ENCODE results near the gene EPB41.
A peak's percentile ranks its signal among the peaks of the same experiment; 100 is the strongest.
"Not testable (repeated sequence)": the region's sequence is repeated elsewhere in the genome, so short reads cannot be mapped to it uniquely, and the experiment has no call there.

Gene EPB41

GRCh38 chr1:29114654-29115053 lies 200.3 kb downstream of the EPB41 start:
- DNase-seq = no peak

GRCh38 chr1:29117381-29117780 lies 203.0 kb downstream of the EPB41 start:
- DNase-seq = no peak

- no peak for DNase-seq
These were observed 205.0 kb downstream of the EPB41 start for GRCh38 chr1:29119121-29119929.

- no peak for DNase-seq
These were observed 206.0 kb downstream of the EPB41 start for GRCh38 chr1:29120367-29120766.

- peak; percentile 59 for DNase-seq
These were observed 206.6 kb downstream of the EPB41 start for GRCh38 chr1:29120947-29121485.

- no peak for DNase-seq
These were observed 207.2 kb downstream of the EPB41 start for GRCh38 chr1:29121516-29121935.

- DNase-seq = no peak
These were observed 207.7 kb downstream of the EPB41 start for GRCh38 chr1:29121936-29122681.

GRCh38 chr1:29122682-29123052 lies 208.3 kb downstream of the EPB41 start:
- DNase-seq = no peak

- no peak for DNase-seq
These were observed 208.9 kb downstream of the EPB41 start for GRCh38 chr1:29123053-29123886.

GRCh38 chr1:29123887-29124365 lies 209.6 kb downstream of the EPB41 start, which contains the start of gene TMEM200B:
Gene TMEM200B (minus strand): TSS chr1:29123903. CDS start chr1:29121828, 2,075 bp downstream.
- no peak for DNase-seq

- DNase-seq = peak; percentile 69
These were observed 210.2 kb downstream of the EPB41 start for GRCh38 chr1:29124366-29125236.

GRCh38 chr1:29125237-29125641 lies 210.9 kb downstream of the EPB41 start:
- DNase-seq = no peak

GRCh38 chr1:29125788-29126187 lies 211.4 kb downstream of the EPB41 start:
- DNase-seq = no peak

- DNase-seq = no peak
These were observed 211.8 kb downstream of the EPB41 start for GRCh38 chr1:29126198-29126597.

GRCh38 chr1:29128739-29129138 lies 214.4 kb downstream of the EPB41 start:
- DNase-seq = no peak

GRCh38 chr1:29129916-29130315 lies 215.5 kb downstream of the EPB41 start:
- no peak for DNase-seq

- DNase-seq = not testable (repeated sequence)
These were observed 216.7 kb downstream of the EPB41 start for GRCh38 chr1:29131056-29131455.

- DNase-seq = no peak
These were observed 219.7 kb downstream of the EPB41 start for GRCh38 chr1:29133861-29134694.

- no peak for DNase-seq
These were observed 220.3 kb downstream of the EPB41 start for GRCh38 chr1:29134695-29135028.

GRCh38 chr1:29136391-29136915 lies 222.1 kb downstream of the EPB41 start:
- DNase-seq = no peak

- DNase-seq = no peak
These were observed 228.3 kb downstream of the EPB41 start for GRCh38 chr1:29142714-29143113.

Data from stimulated activated naive CD4-positive, alpha-beta T cell treated with Interleukin-2 at 50 U/mL for 16 hours (primary cell).